Amygdala (tissue), 56 donors: ENCODE results near the gene SORBS1.

Experiments
- DNase-seq, 56 donors: peaks; one replicate each; lab custom pipeline; 2025; lab: John Stamatoyannopoulos, UW

Gene SORBS1

DNA sequence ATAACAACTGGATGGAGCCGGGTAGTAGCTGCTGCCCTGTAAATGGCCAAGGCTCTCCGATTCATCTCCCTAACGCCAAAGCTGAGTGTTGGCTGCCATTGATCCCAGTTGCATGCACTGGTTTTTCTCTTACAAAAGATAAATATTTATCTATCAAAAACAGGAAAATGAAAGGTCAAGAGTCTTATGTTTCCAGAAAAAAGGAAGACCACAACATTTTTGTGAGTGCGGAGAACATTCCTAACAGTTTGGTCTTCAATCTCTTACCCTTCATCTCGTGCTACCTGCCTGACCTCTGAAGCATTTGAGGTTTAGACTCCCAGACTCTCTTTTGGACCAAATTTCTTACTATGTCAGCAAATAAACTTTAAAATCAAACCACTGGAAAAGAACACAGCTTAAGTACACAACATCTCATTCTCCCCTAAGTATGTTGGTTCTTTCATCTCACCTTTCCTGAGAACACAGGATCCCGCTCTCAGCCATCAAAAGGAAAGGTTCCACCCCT, 61.6 kb downstream of the SORBS1 start:
- DNase-seq, result no peak

- no peak for DNase-seq
These were observed 64.2 kb downstream of the SORBS1 start for GRCh38 chr10:95496951-95497350.

DNA sequence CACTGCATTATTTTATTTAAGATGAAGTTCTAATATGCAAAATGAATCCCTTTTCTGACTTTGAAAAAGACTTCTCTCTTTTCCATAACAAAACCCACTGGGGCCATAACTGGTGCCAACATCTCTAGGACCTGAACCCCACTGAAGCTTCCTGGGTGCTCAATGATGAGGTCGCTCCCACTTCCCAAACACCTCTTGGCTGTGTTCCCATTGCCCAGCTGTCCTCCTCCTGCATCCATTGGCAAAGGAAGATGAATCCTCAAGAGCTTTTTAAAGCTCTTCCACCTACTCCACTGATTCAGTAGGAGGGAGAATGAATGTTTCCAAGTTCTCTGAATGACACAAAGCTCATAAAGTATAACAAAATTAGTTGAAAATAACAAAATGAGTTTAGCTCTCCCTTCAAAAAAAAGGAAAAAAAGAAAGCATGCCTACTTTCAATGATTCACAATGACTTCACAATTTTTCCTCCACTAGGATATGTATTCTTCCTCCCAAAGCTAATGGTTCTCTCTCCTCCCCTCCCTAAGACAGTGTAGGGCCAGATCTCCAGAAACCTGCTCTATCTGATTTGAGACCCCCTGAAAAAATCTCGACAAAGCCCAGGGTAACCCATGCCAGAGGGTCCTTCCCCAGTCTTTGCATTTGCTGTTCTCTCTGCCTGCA, 64.8 kb downstream of the SORBS1 start:
- no peak for DNase-seq

DNA sequence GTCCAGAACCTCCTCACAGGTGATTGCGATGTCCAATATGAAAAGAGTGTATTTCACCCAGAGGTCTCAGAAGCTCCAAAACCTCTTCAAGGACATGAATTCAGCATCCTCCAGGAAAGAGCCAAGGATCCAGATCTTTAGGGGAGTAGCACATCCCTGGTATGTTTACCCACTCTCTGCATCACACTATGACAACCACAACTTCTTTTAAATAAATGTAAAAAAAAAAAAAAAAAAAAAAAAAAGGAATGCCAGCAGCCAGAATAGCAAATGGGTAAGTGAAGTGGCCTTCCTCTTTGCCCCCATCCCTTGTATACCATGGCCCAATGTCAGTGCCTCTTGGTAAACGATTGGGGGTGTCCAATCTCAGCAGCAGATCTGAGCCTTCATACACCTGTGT, 67.3 kb downstream of the SORBS1 start:
- DNase-seq, result no peak

DNA sequence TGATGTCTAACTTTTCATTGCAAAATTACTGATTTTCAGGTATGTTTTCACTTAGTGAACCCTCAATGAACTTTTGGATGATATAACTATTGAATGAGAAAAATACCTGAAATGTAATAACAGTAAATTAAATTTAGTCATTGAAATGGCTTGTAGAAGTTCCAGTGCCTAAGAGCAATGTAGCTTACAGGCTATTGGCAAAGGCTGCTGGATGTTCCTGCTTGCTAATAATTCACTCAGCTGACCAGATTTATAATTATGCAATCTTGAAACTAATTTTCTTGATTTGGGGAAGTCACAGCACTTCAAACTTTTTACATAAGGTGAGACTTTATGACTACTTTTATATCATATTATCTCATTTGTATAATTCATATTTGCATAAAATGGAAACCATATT, 73.2 kb downstream of the SORBS1 start:
- DNase-seq, result no peak

DNA sequence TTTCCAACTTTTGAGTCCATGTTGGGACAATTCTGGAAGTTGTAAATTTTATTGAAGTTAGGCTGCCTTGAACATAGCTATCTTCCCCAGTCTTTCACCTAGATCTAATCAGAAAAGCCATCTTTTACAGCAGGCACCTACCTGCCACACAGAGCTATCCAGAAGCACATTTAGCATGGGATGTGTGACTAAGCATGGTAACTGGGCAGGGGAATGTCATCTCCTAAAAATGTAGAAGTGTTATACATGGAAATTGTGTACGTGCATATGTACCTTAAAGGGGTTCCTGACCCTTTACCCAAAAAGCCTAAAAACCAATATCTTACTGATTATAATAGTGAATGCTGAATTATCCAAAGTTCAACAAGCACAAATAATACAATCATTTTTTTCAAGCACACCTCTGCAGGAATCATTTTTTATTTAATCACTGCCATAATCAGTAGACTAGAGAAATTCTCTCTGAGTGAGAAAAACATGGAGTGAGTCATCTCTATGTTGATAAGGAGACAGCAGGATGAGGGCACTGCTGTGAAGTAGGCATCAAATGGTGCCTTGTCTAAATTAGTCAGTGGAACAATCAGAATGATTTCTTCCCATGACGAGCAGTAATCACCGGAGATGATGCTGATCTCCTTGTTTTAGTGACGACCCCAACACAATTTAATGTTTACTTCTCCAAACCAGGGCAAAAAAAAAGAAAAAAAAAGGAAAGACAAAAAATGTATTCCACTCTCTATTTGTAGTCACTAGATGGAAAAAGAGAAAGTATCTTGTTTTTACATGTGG, 75.9 kb downstream of the SORBS1 start:
- no peak for DNase-seq

GRCh38 chr10:95482501-95483233, 78.5 kb downstream of the SORBS1 start:
- no peak for DNase-seq

DNA sequence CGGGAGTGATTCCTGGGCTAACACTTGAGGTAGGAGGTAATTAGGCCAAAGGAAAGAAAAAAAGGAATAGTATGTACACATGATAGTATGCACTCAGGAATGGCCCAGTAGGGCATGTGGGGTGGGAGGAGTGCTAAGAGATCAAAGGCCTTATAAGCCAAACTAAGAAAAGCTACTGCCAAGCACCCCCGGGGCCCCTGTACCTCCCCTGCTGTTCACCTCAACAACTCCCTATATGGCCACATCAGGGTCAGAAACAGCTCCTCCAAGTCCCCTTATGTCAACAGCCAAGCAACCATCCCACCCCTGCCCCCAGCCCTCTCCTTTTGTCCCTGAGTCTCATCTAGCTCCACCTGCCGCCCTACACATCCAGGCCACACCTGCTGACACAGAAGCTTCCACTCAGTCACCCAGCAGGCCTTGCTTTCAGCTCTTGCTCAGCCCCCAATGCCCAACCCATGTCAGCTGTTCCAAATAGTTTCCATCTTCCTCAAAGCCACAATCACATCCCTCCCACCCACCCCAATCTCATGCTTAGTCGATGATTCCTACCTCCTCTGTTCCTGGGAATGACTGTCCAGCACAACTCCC, 80.2 kb downstream of the SORBS1 start:
- no peak for DNase-seq

GRCh38 chr10:95480102-95480900, 80.9 kb downstream of the SORBS1 start:
- DNase-seq, result no peak

DNA sequence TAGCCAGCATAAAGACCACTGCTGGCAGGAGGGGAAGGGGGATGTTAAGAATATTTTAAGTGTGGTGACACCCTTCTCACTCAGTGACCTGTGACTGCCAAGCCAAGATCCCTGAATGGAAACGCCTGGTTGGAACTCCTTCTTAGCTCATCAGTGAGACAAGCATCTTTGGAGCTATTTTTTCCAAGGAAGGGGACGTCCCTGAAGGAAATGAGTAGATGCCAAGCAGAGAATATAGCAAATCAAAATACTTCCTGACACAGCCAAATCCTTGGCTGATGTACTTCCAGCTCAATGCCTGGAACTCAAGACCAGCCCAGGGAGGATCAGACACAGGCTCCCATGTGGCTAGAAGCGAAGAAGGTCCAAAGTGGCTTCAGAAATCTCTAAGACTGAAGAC, 82.2 kb downstream of the SORBS1 start:
- peak in 1 of 56 donors; percentile 17 for DNase-seq

DNA sequence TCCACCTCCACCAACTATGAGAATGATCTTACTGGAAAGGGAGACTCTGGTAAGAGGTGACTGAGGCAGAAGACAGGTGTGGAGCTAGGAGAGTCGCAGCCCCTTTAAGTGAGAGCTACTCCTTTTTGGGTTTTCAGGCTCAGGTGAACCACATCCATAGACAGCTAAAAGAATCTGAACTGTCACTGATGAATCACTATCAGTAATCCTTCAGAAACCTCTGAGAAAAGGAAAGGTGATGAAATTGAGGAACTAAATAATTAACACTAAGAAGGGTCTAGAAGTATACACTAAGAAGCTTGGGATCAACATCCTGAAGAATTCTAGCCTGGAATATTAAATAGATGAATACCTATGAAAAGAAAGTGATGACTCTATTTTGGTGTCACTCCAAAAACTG, 83.0 kb downstream of the SORBS1 start:
- DNase-seq, result no peak

DNA sequence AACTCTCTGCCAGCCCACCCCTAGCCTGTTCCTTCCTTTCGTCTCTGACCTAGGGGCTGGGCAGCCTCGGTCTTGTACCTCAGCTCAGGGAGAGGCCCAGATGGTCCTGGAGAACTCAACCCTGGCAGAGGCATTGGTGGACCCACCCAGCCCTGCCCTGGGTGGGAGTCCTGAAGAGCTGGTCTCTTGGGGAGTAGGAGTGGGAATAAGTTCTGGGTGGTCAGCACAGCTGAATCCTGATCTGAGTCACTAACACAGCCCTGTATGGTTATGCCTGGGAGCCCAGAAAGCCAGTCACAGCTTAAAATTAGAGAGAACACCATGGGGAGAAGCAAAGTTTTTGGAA, 84.0 kb downstream of the SORBS1 start:
- DNase-seq, result no peak

DNA sequence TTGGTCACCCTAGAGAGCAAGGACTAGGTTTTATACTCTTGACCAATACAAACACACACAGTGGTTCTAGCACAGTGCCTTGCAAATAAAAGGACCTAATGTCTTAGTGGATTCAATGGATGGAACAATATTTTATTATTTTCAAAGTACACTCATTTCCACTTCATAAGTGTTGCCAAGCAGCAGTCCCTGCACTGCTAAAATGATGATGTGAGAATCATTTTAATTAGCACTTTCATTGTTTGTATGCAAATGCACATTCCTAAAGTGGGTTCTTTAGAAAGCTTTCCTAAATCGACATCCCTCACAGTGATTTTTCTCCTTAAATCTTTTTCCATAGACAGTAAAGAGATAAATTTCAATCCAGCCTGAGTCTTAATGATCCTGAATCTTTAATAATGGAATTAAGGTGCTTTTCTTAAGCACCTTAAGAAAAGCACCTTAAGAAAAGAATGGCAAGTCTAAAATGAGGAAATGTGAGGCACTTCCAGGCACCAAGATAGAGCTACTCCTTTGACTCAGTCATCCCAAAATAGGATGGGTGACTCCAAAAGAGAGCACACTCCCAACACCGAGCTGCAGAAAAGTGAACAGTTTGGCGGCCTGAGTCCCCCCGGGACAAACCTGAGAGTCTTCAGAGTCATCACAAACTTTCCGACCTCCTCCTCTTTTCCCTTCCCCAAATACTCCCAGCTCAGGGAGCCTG, 84.5 kb downstream of the SORBS1 start:
- peak in 2 of 56 donors; percentile 28 to 39 for DNase-seq

DNA sequence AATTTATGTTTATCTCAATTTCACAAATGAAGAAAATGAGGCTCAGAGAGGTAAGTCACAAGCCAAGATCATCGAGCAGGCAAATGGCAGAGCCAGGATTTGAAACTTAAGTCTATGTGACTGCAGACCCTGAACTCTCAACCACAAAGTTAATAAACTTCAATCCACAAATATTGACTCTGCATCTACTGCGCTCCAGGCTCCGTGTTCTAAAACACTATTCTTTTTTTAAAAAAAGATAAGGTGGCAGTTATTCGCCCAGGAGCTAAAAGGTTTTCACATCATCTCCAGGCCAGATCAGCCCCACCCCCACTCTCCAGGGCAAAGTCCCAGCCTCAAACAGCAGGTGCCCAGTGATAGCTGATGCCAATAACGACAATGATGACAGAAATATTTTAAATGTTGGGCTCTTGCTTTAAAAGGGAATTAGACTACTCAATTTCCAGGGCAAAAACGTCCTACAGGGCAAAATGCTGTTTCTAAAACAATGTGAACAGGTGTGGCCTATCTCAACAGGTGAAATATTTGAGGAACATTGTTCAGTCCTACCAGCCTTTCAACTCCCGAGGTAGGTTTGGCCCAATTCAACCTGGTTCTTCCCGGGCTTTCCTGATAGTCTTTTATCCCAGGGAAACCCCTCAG, 85.2 kb downstream of the SORBS1 start:
- peak in 1 of 56 donors; percentile 47 for DNase-seq

DNA sequence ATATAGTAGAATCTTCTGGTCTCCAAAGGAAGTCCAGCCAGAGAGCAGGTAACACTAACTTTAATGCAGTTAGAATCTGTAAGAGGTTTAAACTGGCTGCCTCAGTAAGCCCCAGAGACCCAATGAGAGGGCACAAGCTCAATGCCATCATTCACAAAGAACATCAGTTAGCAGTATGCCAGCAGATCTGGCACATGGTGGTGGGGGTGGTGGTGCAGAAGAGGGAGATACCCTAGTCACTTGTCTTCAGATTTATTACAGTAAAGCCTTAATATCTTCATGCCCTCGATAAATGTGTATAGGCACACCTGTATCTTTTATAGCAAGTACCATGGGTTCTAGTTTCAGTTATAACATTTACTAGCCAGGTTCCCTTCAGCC, 86.2 kb downstream of the SORBS1 start:
- DNase-seq, result peak in 4 of 56 donors; percentile 6 to 50 (median 18)

GRCh38 chr10:95474228-95475002, 86.8 kb downstream of the SORBS1 start:
- no peak for DNase-seq

DNA sequence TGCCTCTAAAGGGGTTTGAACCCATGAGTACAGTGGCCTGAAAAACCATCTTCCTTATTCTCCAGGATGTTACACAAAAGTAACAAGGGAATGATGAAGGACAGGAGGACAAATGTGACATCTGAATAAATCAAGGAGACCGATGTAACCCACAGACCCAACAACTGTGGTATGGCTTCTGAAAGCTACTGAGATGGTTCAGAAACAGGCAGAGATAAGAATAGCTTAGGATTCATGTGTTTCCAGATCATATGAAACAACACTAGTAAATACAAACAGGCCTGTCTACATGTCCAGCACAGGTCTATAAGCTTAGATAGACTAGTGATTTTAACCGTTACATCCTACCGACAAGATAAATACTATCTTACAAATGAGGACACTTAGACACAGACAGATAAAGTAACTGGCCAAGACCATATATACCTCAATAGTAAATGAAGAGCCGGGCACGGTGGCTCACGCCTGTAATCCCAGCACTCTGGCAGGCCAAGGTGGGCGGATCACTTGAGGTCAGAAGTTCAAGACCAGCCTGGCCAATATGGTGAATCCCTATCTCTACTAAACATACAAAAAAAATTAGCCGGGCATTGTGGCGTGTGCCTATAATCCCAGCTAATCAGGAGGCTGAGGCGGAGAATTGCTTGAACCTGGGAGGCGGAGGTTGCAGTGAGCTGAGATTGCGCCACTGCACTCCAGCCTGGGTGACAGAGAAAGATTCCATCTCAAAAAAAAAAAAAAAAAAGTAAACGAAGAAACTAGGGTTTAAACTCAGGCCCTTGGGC, 88.7 kb downstream of the SORBS1 start:
- DNase-seq, result no peak
